H1 (cell line): ENCODE data around the gene MAST2. TPM values are rescaled to one million over a fixed set of nuclear protein-coding genes. Genes with fewer than 3 reads are reported as not detected.

Source experiments
- CTCF ChIA-PET: fragments of 300-600 bp; sonication (Branson Sonifier 250); formaldehyde crosslinking; loops from one replicate; lab custom pipeline; 2021; ENCODE audit not compliant: partially characterized antibody; lab: Charles Lee
- POLR2A ChIA-PET: fragments of 300-600 bp; sonication (Branson Sonifier 250); formaldehyde crosslinking; loops from one replicate; lab custom pipeline; 2021; ENCODE audit warnings: inconsistent platforms; ENCODE audit not compliant: partially characterized antibody; lab: Charles Lee
- DNase-seq, 2 experiments: peaks; one replicate each; pipeline versions ENCODE4 v3.0.0 to v3.0.0-alpha.2; 2010 to 2022; ENCODE audit warnings: low spot score in 2 of 2, low read depth in 1 of 2, mixed read lengths in 1 of 2
- FAIRE-seq: peaks from 2 replicates; lab custom pipeline; 2011; peaks lifted over from hg19 to GRCh38; lab: Jason Lieb, UNC
- H2AFZ ChIP-seq: 2 replicates; pipeline ENCODE4 v1.8.1; 2012; ENCODE audit warnings: low read length, inconsistent platforms
- H2AK5ac ChIP-seq: 2 replicates; pipeline ENCODE4 v1.6.1; 2013; ENCODE audit warnings: low read depth, low read length
- H2BK120ac ChIP-seq: replicated peaks from 2 replicates; pipeline ENCODE3; 2013; ENCODE audit warnings: low read depth, low read length, inconsistent platforms
- H2BK12ac ChIP-seq: 2 replicates; pipeline ENCODE4 v1.6.1; 2013; ENCODE audit warnings: low read depth, low read length
- H2BK15ac ChIP-seq: 2 replicates; pipeline ENCODE4 v1.6.1; 2013; ENCODE audit warnings: low read length
- H2BK20ac ChIP-seq: 2 replicates; pipeline ENCODE4 v1.6.1; 2013; ENCODE audit warnings: low read length
- H2BK5ac ChIP-seq: 2 replicates; pipeline ENCODE4 v1.6.1; 2013; ENCODE audit warnings: low read depth, low read length
- H3K14ac ChIP-seq: 2 replicates; pipeline ENCODE4 v1.6.1; 2013; ENCODE audit warnings: inconsistent platforms; ENCODE audit not compliant: insufficient read length
- H3K18ac ChIP-seq: 2 replicates; pipeline ENCODE4 v1.6.1; 2013; ENCODE audit warnings: low read length; ENCODE audit errors: extremely low read depth
- H3K23ac ChIP-seq: 2 replicates; pipeline ENCODE4 v1.6.1; 2013; ENCODE audit warnings: inconsistent platforms; ENCODE audit not compliant: insufficient read length
- H3K23me2 ChIP-seq: 2 replicates; pipeline ENCODE4 v1.6.1; 2013; ENCODE audit warnings: low read depth, low read length
- H3K27ac ChIP-seq: 2 replicates; pipeline ENCODE4 v1.6.1; 2011; ENCODE audit warnings: low read depth, low read length, inconsistent platforms
- H3K27me3 ChIP-seq, 4 experiments: replicated peaks in 1 of 4; 1 replicate in 1 of 4; 2 replicates in 3 of 4; pipeline versions ENCODE4 v1.6.1 to v1.8.1; 2011 to 2013; ENCODE audit warnings: low read length in 3 of 4, mild to moderate bottlenecking in 3 of 4, inconsistent platforms in 2 of 4, mixed read lengths in 2 of 4, moderate library complexity in 1 of 4; ENCODE audit not compliant: control insufficient read depth in 3 of 4, insufficient read depth in 3 of 4; ENCODE audit errors: extremely low read depth in 1 of 4
- H3K36me3 ChIP-seq, 4 experiments: 2 replicates each; pipeline versions ENCODE4 v1.6.1 to v1.8.1; 2011 to 2013; ENCODE audit warnings: mild to moderate bottlenecking in 4 of 4, low read length in 3 of 4, moderate library complexity in 2 of 4, control low read depth in 1 of 4, inconsistent platforms in 1 of 4; ENCODE audit not compliant: insufficient read depth in 4 of 4, control insufficient read depth in 2 of 4
- H3K4ac ChIP-seq: replicated peaks from 2 replicates; pipeline ENCODE3; 2013; ENCODE audit warnings: low read length, low read depth, mixed read lengths, inconsistent platforms; ENCODE audit not compliant: insufficient read length
- H3K4me1 ChIP-seq, 4 experiments: replicated peaks in 1 of 4; 1 replicate in 1 of 4; 2 replicates in 3 of 4; pipeline versions ENCODE4 v1.6.1 to v1.8.1; 2011 to 2013; ENCODE audit warnings: low read length in 3 of 4, inconsistent platforms in 2 of 4, mixed read lengths in 1 of 4; ENCODE audit not compliant: insufficient read depth in 4 of 4, control insufficient read depth in 3 of 4
- H3K4me2 ChIP-seq, 2 experiments: 2 replicates each; pipeline versions ENCODE4 v1.6.1 to v1.8.1; 2011 to 2013; ENCODE audit warnings: low read depth in 2 of 2, low read length in 2 of 2, control low read depth in 1 of 2, inconsistent platforms in 1 of 2, mild to moderate bottlenecking in 1 of 2; ENCODE audit not compliant: insufficient read depth in 1 of 2
- H3K4me3 ChIP-seq, 4 experiments: fragments of 200-600, 300-600 bp in 1 of 4; sonication (generic), shearing (Covaris generic), sonication (Bioruptor Twin) in 1 of 4; 2 replicates each; pipeline versions ENCODE4 v1.5.1 to v1.8.1; 2011 to 2016; ENCODE audit warnings: low read length in 4 of 4, low read depth in 3 of 4, control low read depth in 2 of 4, inconsistent platforms in 2 of 4, mild to moderate bottlenecking in 2 of 4, mixed read lengths in 1 of 4, moderate library complexity in 1 of 4; ENCODE audit not compliant: insufficient read depth in 2 of 4; ENCODE audit errors: extremely low read depth in 1 of 4
- H3K56ac ChIP-seq: replicated peaks from 2 replicates; pipeline ENCODE3; 2013; ENCODE audit warnings: low read depth, mild to moderate bottlenecking, mixed read lengths, low read length, inconsistent platforms; ENCODE audit not compliant: insufficient read length
- H3K79me1 ChIP-seq: 2 replicates; pipeline ENCODE4 v1.6.1; 2013; ENCODE audit warnings: low read depth, low read length, control low read depth
- H3K79me2 ChIP-seq, 2 experiments: 2 replicates each; pipeline versions ENCODE4 v1.6.1 to v1.8.1; 2012 to 2013; ENCODE audit warnings: low read length in 2 of 2, mild to moderate bottlenecking in 2 of 2, inconsistent platforms in 1 of 2; ENCODE audit not compliant: insufficient read depth in 2 of 2, control insufficient read depth in 1 of 2
- H3K9ac ChIP-seq, 4 experiments: replicated peaks in 1 of 4; 1 replicate in 1 of 4; 2 replicates in 3 of 4; pipeline versions ENCODE4 v1.6.1 to v1.8.1; 2011 to 2013; ENCODE audit warnings: low read depth in 3 of 4, low read length in 3 of 4, control low read depth in 2 of 4, mild to moderate bottlenecking in 2 of 4, moderate library complexity in 2 of 4, inconsistent platforms in 1 of 4; ENCODE audit errors: extremely low read depth in 1 of 4
- H3K9me3 ChIP-seq, 2 experiments: 2 replicates each; pipeline versions ENCODE4 v1.6.1 to v1.8.1; 2012 to 2013; ENCODE audit warnings: mild to moderate bottlenecking in 2 of 2, moderate library complexity in 2 of 2, control low read depth in 1 of 2, inconsistent platforms in 1 of 2, low read depth in 1 of 2, low read length in 1 of 2, mixed read lengths in 1 of 2; ENCODE audit not compliant: insufficient read depth in 2 of 2
- H4K20me1 ChIP-seq, 2 experiments: replicated peaks in 1 of 2; 2 replicates each; pipeline versions ENCODE3 to v1.8.1; 2011 to 2013; ENCODE audit warnings: inconsistent platforms in 2 of 2, low read length in 2 of 2, mild to moderate bottlenecking in 1 of 2; ENCODE audit not compliant: insufficient read depth in 2 of 2, control insufficient read depth in 1 of 2
- H4K5ac ChIP-seq: 2 replicates; pipeline ENCODE4 v1.6.1; 2013; ENCODE audit warnings: low read length, low read depth, mixed read lengths, inconsistent platforms; ENCODE audit not compliant: insufficient read length
- H4K8ac ChIP-seq: 2 replicates; pipeline ENCODE4 v1.8.0; 2013; ENCODE audit warnings: mild to moderate bottlenecking, moderate library complexity, low read length, inconsistent platforms; ENCODE audit not compliant: insufficient read depth; ENCODE audit errors: extremely low read depth
- H4K91ac ChIP-seq: replicated peaks from 2 replicates; pipeline ENCODE3; 2013; ENCODE audit warnings: low read length, mixed read lengths, inconsistent platforms; ENCODE audit not compliant: insufficient read length
- RNF2 ChIP-seq: fragments of 200-900, 300-1000 bp; sonication (generic); IDR thresholded peaks from 2 replicates; pipeline ENCODE4 v1.7.1; 2016; ENCODE audit warnings: borderline replicate concordance, low read depth, mild to moderate bottlenecking, antibody characterized with exemption, low read length; ENCODE audit not compliant: poor library complexity, severe bottlenecking; ENCODE audit errors: missing control alignments
- WGBS, 2 experiments: shearing (Covaris generic) in 1 of 2; methylation state at CpG; one replicate each; pipeline versions ENCODE4 v1.1.6 to v1.1.7; 2013 to 2015; ENCODE audit warnings: low lambda C conversion rate in 2 of 2, mixed read lengths in 2 of 2, inconsistent platforms in 1 of 2, low coverage in 1 of 2, missing lambda C conversion rate in 1 of 2; ENCODE audit not compliant: insufficient replicate concordance in 2 of 2, insufficient coverage in 1 of 2, insufficient read length in 1 of 2; ENCODE audit errors: extremely low coverage in 1 of 2, missing lambda C conversion rate in 1 of 2; 5-methylcytosine and 5-hydroxymethylcytosine counted together
- polyA plus RNA-seq, 7 experiments: library from polyadenylated mRNA; depleted of rRNA in 3 of 7; stranded (reverse) in 5 of 7; unstranded in 2 of 7; fragments of >200 nt in 5 of 7; fragments of 200-250 nt in 2 of 7; gene quantifications; 1 replicate in 5 of 7; 2 replicates in 1 of 7; 4 replicates in 1 of 7; pipeline versions ENCODE4 v1.2.1 to v1.2.3, GENCODE V29; 2011 to 2013; ENCODE audit warnings: missing spikeins in 2 of 7, mixed read lengths in 2 of 7
- total RNA-seq: library from RNA; stranded (reverse); fragmentation: NEBNext Ultra II Directional; extraction: Animal tissue kit (Norgen Biotek cat#: 25700); gene quantifications from 2 replicates; pipeline ENCODE4 v1.2.1, GENCODE V29; 2021

MAST2 gene
- total and polyA plus RNA-seq, 2 of the 8 experiments (the other 6 are each of a cell fraction or from before 2014, with no cell fraction given), result 20.5 to 35.4 TPM

GRCh38 chr1:46027788-46028573 lies 224.6 kb downstream of the MAST2 start:
- Histone ChIP-seq H3K79me1 (no peaks in the 10 kb centered on the region), H2AFZ (no peak overlapping the region), H2BK5ac (no peak overlapping the region), H3K9ac (no peak overlapping the region), H3K14ac (no peak overlapping the region), H3K79me2 (no peaks in the 10 kb centered on the region), H4K5ac (no peak overlapping the region), H2BK12ac (no peak overlapping the region), H3K4me1 (no peaks in the 10 kb centered on the region), H3K4me3 (no peak overlapping the region), H4K8ac (no peak overlapping the region), H3K27me3 (no peaks in the 10 kb centered on the region), H2BK15ac (no peak overlapping the region), H3K4ac (no peak overlapping the region), H3K23me2 (no peaks in the 10 kb centered on the region), H3K4me2 (no peak overlapping the region), H3K27ac (no peak overlapping the region), H3K23ac (no peak overlapping the region), H2AK5ac (no peak overlapping the region), H2BK120ac (no peak overlapping the region), H3K18ac (no peak overlapping the region), H4K20me1 (peaks cover 0 to 2% of the 10 kb centered on the region in 2 experiments), H3K36me3 (peaks cover 6 to 46% (median 29%) of the 10 kb centered on the region in 4 experiments; a peak in 7 of 8 replicates), H2BK20ac (no peak overlapping the region), H4K91ac (no peak overlapping the region), H3K9me3 (peaks cover 0 to 3% of the 10 kb centered on the region in 2 experiments; a peak in 3 of 4 replicates), H3K56ac (no peak overlapping the region)
- WGBS, 2 experiments, result 92% methylated on average over 8 of the region's 8 CpGs; no CpG with 5 or more reads in 1 of the 2 experiments
- no peak for FAIRE-seq
- no peak for TF ChIP-seq RNF2
- CTCF ChIA-PET, result interaction anchor here (0.6 to 2.7 kb wide), 4 partner anchors 9 to 116 kb away, joined by 3 to 17 read pairs (median 3); no protein-coding TSS in a partner anchor
- DNase-seq, result no peak
- POLR2A ChIA-PET, result no interaction called here
